HG02571 (cell line): ENCODE results near the gene KRT28.
"Not testable (repeated sequence)": the region's sequence is repeated elsewhere in the genome, so short reads cannot be mapped to it uniquely, and the experiment has no call there.

Experiments
- ATAC-seq: cut with Tn5 transposase; IDR thresholded peaks from one replicate; pipeline ENCODE4 v1.9.1; 2021; ENCODE audit warnings: mild to moderate bottlenecking, moderate library complexity; ENCODE audit not compliant: unreplicated experiment

Gene KRT28

GRCh38 chr17:40782450-40782849 is 17.3 kb downstream of the KRT28 start, which contains the start of gene KRT27:
TSS of gene KRT27 (minus strand) at chr17:40782550. CDS start at chr17:40782493, 57 bp downstream.
- ATAC-seq = no peak

- ATAC-seq = no peak
Observed at GRCh38 chr17:40779181-40779909, 20.4 kb downstream of the KRT28 start.

- no peak for ATAC-seq
Observed at GRCh38 chr17:40778461-40778860, 21.3 kb downstream of the KRT28 start.

GRCh38 chr17:40777971-40778370 is 21.8 kb downstream of the KRT28 start:
- ATAC-seq = no peak

GRCh38 chr17:40777459-40777858 is 22.3 kb downstream of the KRT28 start:
- ATAC-seq = no peak

- ATAC-seq = no peak
Observed at GRCh38 chr17:40775945-40776344, 23.8 kb downstream of the KRT28 start.

GRCh38 chr17:40772101-40772500 is 27.7 kb downstream of the KRT28 start, which contains the start of gene KRT26:
TSS of gene KRT26 (minus strand) at chr17:40772201. CDS start at chr17:40772113, 88 bp downstream.
- no peak for ATAC-seq

- no peak for ATAC-seq
Observed at GRCh38 chr17:40765657-40766056, 34.1 kb downstream of the KRT28 start.

- no peak for ATAC-seq
Observed at GRCh38 chr17:40763752-40764151, 36.0 kb downstream of the KRT28 start.

- no peak for ATAC-seq
Observed at GRCh38 chr17:40760105-40761016, 39.4 kb downstream of the KRT28 start.

GRCh38 chr17:40755231-40755630 is 44.5 kb downstream of the KRT28 start, which contains the start of gene KRT25:
TSS of gene KRT25 (minus strand) at chr17:40755331. CDS start at chr17:40755271, 60 bp downstream.
- no peak for ATAC-seq

GRCh38 chr17:40753804-40754203 is 46.0 kb downstream of the KRT28 start:
- ATAC-seq = no peak

GRCh38 chr17:40751065-40751464 is 48.7 kb downstream of the KRT28 start:
- no peak for ATAC-seq

GRCh38 chr17:40750391-40750790 is 49.4 kb downstream of the KRT28 start:
- no peak for ATAC-seq

- ATAC-seq = not testable (repeated sequence)
Observed at GRCh38 chr17:40748666-40749065, 51.1 kb downstream of the KRT28 start.
